DMS114 treated with DMSO at 0.1 percent for 48 hours (cell line): Measurements from ENCODE around the gene RPL7L1.
"Not testable (repeated sequence)": the region's sequence is repeated elsewhere in the genome, so short reads cannot be mapped to it uniquely, and the experiment has no call there.

Experiments used
- DNase-seq: peaks from one replicate; lab custom pipeline; 2025; ENCODE audit not compliant: unreplicated experiment; lab: John Stamatoyannopoulos, UW

RPL7L1 gene

DNA sequence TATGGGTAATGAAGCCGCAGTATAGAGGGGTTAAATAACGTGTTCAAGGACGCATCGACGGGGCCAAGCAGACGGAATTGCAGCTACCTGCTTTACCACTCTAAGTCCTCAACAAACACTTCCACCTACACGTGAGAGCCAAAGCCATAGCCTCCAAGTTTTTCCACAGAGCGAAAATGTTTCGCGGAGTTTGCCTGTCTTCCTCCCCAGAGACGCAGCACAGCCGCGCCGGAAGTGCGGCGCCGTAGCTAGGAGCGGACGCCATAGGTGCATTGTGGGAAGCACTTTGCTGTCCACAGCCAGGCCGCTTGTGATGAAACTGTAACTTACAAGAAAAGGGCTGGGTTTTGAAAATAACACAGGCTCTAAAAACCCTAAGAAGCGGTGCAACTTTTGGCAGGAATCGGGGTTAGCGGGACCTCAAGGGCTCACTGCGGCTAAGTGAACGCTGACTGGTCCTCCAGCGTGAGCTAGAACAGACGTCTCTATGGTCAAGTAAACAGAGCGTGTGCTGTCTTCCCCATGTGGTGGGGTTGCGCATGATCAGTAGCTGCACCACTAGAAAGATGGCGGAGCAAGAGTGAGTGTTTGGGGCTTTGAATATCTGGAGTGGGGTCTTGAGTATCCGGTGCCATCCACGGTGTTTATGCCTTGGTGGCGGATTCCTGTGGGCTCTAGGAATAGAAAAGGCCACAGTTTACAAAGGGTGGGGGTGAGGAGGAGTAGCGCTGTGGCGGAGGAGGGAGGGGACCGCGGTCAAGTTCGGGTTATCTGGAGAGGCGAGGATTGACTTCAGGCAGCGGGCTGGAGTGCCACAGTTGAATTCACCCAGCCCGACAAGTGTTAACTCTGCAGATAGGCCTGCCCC lies at the start of gene RPL7L1:
Gene RPL7L1 (plus strand): TSS at position 245 of the 868 bp plus-strand sequence. CDS start 295 bp downstream, at position 540.
- DNase-seq: peak; percentile 95

DNA sequence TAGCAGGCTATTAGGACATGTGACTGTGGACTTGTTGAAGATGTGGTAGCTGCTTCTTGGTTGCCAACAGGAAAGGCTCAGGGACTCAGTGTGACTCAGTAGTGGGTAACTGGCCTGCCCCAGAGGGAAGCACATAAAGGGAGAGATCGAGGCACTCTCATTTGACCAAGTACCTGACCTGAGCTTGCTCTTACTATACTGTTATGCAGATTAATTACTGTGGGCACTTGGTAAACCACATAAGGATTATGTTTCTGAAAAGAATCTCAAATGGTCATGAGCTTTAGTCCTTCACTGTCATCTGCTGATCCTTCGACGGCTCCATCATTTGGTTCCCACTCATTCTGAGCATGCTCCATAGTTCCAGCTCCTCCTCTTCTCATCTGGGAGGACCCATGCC lies 48.2 kb upstream of the RPL7L1 start:
- no peak for DNase-seq

DNA sequence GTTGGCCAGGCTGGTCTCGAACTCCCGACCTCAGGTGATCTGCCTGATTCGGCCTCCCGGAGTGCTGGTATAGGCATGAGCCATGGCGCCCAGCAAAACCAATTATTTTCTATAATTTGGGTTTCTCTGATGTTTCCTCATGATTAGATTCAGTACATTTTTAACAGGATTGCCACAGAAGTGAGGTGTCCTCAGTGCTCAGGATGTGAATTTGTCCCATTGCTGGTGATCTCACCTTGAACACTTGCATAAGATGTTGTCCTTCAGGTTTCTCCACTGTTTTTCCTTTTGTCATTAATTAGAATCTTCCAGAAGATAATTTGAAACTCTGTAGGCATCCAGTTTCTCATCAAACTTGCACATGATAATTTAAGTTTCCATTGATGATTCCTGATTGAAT lies 45.4 kb upstream of the RPL7L1 start:
- DNase-seq: no peak

DNA sequence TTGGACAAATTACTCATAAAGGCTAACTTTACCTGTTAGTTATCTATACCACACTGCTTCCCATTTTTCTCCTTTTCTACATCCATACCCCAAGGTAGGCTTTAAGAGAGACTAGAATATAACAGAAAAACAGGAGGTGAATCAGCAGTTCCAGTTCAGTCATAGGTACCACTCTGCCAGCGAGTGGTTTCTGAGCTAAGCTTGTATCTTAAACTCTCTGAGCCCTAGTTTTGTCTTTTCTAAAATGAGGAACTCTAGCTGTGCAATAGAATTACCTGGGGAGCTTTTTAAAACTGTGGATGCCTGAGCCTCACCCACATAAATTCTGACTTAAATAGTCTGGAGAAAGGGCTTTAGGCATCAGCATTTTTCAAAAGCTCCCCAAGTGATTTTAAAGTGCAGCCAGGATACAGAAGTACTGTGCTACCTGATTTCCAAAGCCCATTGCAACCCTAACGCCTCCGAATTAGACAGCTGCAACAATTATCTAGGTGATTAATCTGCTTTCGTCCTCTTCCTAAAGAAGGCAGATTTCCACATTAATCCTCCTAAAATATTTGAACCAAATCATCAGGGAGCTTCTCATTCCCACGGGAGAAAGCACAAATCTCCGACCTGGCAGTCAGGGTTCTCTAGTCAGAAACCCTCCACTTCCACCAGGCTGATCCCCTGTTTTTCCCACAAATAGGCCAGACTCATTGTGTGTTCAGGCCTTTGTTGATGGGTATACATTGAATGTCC lies 37.4 kb upstream of the RPL7L1 start:
- DNase-seq: no peak

DNA sequence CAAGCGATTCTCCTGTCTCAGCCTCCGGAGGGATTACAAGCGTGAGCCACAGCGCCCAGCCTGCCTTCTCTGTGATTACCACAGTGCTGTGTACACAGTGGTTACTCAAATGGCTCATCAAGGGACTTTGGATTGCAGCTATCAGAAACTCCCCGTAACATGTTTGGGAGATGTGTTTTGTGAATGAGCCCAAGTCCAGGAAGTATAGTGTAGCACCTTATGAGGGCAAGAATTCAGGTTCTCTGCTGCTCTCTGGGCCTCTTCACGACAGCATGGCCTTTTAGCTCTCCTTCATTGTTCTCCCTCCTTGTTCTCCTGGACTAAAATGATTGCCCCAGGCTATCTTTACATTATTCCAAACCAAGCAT lies 34.1 kb upstream of the RPL7L1 start:
- no peak for DNase-seq

DNA sequence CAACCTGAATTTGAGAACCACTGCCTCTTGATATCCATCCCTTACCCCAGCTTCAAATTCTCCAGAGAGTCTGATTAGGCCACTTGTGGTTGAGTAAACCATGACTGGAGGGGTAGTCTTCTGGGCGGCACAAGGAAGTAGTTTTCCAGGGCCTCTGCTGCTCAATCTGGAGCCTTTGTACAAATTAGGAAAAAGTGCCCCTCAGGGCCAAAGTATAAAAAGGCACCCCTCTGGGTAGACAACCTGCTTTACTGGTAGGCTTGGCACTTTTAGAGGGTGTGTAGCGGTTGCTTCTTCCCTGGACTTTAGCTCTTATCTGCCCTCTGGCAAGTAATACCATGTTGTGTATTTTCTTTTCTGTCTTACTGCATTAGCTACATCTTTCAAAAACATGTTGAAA lies 32.9 kb upstream of the RPL7L1 start:
- no peak for DNase-seq

DNA sequence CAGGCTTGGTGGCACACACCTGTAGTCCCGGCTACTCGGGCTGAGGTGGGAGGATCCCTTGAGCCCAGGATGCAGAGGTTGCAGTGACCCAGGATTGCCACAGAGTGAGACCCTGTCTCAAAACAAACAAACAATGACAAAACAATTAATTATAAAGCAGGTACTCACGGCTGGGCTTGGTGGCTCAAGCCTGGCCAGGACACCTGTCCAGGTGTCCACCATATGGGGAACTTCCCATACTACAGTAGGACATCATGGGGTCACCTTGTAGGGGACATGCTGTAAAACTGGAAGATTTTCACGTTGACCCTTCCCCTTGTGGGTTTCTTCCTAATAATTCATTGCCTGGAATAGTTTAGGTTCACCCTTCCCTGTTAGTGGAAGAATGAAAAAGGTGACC lies 30.7 kb upstream of the RPL7L1 start:
- no peak for DNase-seq

DNA sequence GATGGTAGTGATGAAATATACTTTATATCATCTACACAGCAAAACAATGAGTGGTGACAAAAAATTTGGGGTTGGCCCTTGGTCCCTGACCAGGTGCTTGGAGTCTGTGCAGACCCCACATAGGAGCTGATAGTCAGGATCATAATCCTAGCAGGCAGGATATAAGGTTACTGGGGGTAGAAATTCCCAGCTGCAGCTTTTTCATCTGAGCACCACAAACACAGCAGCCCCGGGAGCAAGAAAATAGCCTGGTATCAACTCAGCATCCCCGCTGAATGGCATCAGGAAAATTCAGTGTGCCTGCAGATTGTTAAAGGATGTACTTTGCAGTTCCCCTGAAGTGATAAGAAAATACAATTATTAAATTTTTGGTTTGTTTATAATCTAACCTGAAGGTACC lies 27.8 kb upstream of the RPL7L1 start:
- DNase-seq: no peak

DNA sequence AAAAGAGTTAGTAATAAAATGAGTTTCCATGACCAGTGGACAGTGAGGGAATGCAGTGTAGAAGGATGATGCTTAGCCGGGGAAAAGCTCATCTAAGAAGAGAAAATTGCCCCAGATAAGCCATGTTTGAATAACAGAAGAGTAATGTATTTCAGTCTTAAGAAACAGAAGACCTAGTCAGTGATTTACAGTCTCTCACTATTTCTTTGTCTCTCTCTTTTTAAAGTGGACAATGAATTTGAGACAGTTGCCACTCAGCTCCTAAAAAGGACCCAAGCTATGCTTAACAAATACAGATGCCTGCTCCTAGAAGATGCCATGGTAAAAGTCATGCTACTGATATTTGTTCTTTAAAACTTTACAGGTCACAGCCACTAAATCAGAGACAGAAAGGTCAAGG lies 19.4 kb upstream of the RPL7L1 start:
- no peak for DNase-seq

DNA sequence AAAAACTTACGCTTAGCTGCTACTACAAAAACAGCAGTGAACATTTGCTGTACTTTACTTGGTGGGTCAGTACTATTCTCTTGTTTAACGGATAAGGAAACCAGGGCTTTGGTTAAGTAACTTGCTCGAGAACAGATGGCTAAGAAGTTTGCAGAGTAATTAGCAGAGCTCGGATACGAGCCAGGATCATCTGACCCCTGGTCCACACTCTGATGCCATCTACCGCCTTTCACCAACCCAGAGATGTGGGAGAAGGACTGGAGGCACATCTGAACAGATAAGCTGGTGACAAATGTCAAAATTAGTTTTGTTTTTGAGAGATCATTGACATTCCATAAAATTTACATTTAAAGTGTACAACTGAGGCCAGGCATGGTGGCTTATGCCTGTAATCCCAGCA lies 18.9 kb upstream of the RPL7L1 start:
- DNase-seq: no peak

DNA sequence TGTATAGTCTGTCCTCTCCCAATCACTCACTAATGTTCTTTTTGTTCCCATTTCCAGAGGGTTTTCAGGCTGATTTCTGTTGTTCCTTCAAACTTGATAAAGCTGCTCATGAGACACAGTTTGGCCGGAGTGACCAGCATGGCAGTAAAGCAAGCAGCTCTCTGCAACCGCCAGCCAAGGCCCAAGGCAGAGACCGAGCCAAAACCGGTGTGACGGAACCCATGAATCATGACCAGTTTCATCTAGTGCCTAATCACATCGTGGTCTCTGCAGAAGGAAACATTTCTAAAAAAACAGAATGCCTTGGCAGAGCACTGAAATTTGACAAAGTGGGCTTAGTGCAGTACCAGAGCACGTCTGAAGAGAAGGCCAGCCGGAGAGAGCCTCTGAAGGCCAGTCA lies 14.8 kb upstream of the RPL7L1 start:
- no peak for DNase-seq

DNA sequence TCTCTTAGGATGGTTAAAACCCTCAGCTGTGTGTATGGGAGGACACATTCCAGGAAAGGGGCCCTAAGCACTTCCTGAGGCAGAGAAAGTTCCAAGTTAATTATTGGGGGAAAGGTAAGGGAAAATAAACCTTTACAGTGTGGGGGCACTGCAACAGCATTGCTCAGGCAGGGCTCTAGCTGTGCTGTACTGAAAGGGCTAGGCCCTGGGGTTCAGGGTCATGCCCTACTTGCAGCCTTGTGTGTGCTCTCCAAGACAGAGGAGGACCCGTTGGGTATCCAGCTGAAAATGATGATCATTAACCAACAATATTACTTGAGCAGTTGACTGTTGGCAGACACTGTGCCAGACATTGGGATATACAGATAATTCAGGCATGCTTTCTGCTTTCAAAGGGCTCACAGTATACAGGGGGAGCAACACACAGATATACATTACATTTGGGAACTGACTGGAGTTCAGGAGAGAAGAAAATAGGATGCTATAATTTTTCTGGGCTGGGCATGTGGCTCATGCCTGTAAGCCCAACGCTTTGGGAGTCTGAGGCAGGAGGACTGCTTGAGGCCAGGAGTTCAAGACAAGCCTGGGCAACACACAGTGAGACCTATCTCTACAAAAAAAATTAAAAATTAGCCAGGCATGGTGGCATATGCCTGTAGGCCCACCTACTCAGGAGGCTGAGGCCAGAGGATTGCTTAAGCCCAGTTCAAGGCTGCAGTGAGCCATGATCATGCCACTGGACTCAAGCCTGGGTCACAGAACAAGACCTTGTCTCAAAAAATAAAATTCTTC lies 9.1 kb upstream of the RPL7L1 start:
- DNase-seq: no peak

DNA sequence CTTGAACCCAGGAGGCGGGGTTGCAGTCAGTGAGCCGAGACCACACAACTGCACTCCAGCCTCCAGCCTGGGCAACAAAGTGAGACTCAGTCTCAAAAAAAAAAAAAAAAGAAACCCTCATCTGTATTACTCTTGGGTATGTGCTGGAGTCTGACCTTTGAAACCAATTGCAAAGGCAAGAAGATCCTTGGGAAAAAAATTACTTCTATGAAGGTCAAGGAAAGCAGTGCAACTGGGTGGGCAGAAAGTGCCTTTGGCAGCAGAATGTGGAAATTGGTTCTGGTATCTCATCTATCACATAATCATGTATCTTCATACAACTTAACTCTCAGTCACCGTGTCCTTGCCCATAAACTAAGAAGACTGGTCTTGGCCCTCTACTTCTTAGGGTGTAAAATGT lies 7.7 kb upstream of the RPL7L1 start:
- no peak for DNase-seq

DNA sequence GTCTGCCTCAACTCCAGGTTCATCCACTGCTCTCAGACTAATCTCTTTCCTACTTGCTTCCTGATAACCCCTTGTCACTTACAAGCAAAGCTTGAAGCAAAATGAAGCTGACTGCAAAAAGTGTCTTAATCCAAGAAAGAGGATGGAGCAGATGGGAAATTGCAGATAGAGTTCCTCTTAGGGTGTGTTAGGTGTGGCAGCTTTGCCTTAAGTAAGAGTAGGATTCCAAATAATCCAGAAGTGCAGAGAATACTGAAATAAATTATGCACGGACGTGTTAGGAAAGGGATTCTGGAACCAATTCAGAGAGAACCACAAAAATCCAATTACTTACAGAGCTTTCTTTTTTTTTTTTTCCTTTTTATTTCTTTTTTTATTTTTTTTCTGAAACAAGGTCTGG lies 6.1 kb upstream of the RPL7L1 start:
- DNase-seq: no peak

DNA sequence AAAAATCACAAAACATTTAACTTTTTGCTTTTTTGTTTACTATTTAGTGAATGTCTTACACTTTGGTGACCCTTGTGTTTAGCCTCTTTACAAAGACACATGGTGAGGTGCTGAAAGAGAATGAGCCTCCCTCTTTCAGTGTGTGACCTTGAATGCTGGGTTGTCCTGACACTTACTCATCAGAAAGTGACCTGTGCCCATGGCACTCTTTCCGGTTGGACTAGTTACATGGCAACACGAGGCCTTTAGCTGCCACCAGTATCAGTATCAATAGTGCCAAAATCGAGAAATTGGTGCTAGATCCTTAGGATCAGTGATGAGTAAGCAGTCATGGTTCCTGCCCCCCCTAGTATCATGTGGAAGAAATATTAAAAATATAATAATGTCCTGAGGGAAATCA lies 1.7 kb upstream of the RPL7L1 start:
- DNase-seq: no peak

DNA sequence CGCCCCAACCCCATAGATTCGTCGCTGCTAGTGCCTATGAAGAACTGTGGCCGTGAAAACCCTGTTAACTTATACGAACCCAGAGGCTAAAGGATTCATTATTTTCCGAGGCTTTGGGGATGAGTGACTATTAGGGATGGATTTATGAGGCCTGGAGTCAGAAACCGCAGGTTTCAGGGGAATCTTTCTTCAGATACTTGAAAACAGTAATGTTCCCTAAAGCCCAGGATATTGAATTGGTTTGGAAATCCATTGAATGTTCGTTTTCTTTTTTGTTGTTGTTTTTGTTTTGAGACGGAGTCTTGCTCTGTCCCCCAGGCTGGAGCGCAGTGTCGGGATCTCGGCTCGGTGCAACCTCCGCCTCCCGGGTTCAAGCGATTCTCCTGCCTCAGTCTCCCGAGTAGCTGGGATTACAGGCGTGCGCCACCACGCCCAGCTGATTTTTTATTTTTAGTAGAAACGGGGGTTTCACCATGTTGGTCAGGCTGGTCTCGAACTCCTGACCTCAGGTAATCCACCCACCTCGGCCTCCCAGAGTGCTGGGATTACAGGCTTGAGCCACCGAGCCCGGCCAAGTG lies 913 bp downstream of the RPL7L1 start:
- DNase-seq: not testable (repeated sequence)

DNA sequence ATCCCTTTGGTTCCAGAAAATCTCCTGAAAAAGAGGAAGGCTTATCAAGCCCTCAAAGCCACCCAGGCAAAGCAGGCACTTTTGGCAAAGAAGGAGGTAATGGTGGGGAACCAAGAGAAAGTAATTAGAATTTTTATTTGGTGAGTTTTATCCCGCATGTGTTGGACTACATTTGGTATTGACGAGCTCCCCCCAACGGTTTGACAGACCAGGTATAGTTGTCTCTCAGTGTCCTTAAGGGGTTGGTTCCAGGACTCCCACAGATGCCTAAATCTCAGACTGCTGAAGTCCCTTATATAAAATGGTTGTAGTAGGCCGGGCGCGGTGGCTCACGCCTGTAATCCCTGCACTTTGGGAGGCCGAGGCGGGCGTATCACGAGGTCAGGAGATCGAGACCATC lies 1.5 kb downstream of the RPL7L1 start:
- DNase-seq: not testable (repeated sequence)

DNA sequence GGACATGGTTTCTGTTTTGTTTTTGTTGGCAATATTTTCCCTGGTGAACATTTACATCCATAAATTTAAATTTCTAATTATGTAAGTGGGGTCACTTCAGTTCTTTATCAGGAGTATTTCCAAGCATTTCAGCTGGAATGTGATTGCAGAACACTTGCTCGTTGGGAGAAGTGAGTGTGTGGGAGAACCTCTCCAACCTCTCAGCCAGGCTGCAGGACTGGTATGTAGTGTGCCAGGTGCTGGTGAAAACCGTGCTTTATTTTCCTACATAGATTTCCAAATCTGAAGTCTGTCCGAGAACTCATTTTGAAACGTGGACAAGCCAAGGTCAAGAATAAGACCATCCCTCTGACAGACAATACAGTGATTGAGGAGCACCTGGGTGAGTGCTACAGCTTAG lies 6.3 kb downstream of the RPL7L1 start:
- DNase-seq: no peak

DNA sequence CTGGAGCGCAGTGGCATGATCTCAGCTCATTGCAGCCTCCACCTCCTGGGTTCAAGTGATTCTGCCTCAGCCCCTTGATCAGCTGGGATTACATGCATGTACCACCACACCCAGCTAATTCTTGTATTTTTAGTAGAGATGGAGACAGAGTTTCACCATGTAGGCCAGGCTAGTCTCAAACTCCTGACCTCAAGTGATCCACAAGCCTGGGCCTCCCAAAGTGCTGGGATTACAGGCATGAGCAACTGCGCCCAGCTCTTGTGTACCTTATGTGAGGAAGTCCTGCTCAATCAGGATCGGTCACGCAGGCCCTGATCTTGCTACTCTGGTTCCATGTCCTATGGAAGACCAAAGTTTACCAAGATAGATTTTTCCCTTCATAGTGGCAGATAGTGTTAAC lies 8.8 kb downstream of the RPL7L1 start:
- DNase-seq: not testable (repeated sequence)

DNA sequence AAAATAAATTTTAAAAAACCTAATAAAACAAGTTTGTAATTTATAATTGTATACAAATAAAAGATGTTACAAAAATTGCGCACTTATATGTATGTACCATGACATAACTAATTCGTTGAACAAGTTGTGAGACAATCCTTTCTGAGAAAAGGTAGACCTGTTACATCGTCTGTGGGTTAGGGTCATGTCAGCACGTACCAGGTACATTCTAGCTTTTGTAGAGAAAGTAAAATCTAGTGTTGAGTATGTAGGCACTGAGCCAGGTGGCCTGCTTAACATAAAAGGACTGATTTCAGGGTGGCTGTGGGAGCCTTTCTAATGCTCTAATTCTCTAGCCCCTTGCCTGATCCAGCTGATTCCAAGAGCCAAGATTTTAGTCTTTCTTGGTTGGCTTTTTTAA lies 10.4 kb downstream of the RPL7L1 start:
- peak; percentile 60 for DNase-seq
